ENCODE measurements around the gene ADGRL3. TPM values are rescaled to one million over a fixed set of nuclear protein-coding genes. Genes with fewer than 3 reads are reported as not detected.
"Not testable (repeated sequence)": the region's sequence is repeated elsewhere in the genome, so short reads cannot be mapped to it uniquely, and the experiment has no call there.

The ADGRL3 gene
- polyA plus RNA-seq, 4 donors: 24.8 to 61.0 (median 30.1) TPM

GRCh38 chr4:61852105-61852504, 652.0 kb downstream of the ADGRL3 start:
- not testable (repeated sequence) for DNase-seq (ENCODE audit: low read depth in 4 of 4, low spot score in 3 of 4)

GRCh38 chr4:61853041-61853440, 652.9 kb downstream of the ADGRL3 start:
- no peak for DNase-seq (ENCODE audit: low read depth in 4 of 4, low spot score in 3 of 4)

GRCh38 chr4:61860376-61860775, 660.2 kb downstream of the ADGRL3 start:
- no peak for DNase-seq (ENCODE audit: low read depth in 4 of 4, low spot score in 3 of 4)

GRCh38 chr4:61864286-61864685, 664.2 kb downstream of the ADGRL3 start:
- no peak for DNase-seq (ENCODE audit: low read depth in 4 of 4, low spot score in 3 of 4)

GRCh38 chr4:61866378-61867030, 666.4 kb downstream of the ADGRL3 start:
- DNase-seq (ENCODE audit: low read depth in 4 of 4, low spot score in 3 of 4): no peak

DNA sequence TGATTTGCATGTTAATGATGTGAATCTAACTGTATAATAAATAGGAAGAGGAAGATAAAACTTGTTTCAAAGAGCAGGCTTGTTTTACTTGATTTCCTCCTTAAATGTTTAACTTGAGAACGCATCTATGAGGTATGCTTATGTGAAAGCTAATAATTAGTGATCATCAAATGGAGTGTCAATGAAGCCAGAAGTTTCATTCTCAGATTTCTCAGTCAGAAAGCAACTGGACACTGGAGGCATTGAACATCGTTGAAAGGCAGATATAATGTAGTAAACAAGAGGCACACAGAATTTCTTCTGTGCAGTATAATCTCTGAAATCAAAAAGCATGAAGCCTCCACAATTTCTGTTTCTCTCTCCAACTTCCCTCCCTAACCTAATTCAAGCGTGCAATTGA, 672.9 kb downstream of the ADGRL3 start:
- DNase-seq (ENCODE audit: low read depth in 4 of 4, low spot score in 3 of 4): no peak

DNA sequence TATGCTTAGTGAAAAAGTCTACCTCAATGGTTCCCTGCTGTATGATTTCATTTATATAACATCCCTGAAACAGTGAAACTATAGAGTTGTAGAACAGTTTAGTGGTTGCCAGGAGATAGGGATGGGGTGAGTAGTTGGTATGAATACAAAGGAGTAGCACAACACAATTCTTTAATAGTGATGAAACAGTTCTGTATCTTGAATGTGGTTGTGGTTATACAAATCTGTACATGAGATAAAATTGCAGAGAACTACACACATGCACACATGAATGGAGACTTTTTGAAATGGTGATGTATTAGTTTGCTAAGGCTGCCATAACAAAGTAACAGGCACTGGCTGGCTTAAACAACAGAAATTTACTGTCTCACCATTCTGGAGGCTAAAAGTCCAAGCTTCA, 677.1 kb downstream of the ADGRL3 start:
- DNase-seq (ENCODE audit: low read depth in 4 of 4, low spot score in 3 of 4): no peak

DNA sequence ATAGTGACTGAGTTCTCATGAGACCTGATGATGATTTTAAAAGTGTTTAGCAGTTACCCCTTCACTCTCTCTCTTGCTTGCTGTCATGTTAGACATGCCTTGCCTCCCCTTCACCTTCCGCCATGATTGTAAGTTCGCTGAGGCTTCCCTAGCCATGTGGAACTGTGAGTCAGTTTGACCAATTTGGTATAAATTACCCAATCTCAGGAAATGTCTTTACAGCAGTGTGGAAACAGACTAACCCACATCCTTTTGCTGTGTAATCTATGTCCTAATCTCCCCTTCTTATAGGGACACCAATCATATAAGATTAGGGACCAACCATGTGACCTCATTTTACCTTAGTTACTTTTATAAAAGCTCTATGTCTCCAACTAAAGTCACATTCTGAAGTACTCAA, 677.8 kb downstream of the ADGRL3 start:
- DNase-seq (ENCODE audit: low read depth in 4 of 4, low spot score in 3 of 4): no peak

- no peak for DNase-seq (ENCODE audit: low read depth in 4 of 4, low spot score in 3 of 4)
These were observed 682.3 kb downstream of the ADGRL3 start for GRCh38 chr4:61882381-61882780.

DNA sequence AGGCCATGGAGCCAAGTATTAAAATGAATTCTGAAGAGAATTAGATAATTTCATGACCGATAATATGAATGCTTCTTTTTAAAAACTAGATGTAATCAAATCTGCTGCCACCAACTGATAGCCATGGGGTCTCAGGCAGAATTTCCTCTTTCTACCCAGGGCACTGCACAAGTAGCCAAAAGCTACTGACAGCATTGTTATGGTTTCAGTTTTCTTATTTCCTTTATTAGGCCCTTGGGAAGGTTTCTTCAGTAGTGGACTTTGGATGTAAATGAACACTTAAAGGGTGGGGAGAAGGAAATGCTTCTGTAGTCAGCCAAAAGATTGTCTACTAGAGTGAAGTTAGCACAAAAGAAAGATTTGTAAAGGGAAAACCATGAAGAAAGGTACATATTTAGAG, 686.0 kb downstream of the ADGRL3 start:
- DNase-seq (ENCODE audit: low read depth in 4 of 4, low spot score in 3 of 4): no peak

GRCh38 chr4:61889117-61889516, 689.0 kb downstream of the ADGRL3 start:
- no peak for DNase-seq (ENCODE audit: low read depth in 4 of 4, low spot score in 3 of 4)

DNA sequence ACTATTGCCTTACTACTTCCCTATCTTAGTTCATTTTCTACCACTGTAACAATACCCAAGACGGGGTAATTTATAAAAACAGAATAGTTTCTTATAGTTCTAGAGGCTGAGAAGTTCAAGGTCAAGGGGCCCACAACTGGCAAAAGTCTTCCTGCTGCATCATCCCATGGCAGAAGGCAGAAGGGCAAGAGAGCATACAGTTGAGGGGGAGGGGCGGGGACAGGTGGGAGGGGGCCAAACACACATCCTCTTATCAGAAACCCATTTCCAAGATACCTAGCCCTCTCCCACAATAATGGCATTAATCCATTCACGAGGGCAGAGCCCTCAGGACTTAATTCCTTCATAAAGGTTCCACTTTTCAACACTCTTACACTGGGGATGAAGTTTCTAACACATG, 690.2 kb downstream of the ADGRL3 start:
- DNase-seq (ENCODE audit: low read depth in 4 of 4, low spot score in 3 of 4): no peak

- DNase-seq (ENCODE audit: low read depth in 4 of 4, low spot score in 3 of 4): no peak
These were observed 691.8 kb downstream of the ADGRL3 start for GRCh38 chr4:61891953-61892352.

DNA sequence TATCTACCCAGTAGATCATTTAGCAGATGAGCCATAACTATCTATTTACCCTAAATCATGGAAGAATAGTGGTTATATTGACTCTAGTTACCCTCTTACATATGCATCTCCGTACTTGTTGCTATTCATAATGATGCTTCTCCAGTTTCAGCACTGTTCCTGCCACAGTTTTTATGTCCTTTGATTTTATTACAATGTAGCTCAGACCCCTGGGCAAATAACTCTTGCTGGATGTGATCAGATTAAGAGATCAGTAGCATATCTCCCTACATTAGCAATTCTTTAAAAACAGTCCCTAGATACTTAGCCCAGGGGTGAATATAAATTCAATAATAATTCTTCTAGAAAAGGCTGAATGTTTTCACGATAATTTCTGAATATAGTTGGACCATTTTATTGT, 696.5 kb downstream of the ADGRL3 start:
- no peak for DNase-seq (ENCODE audit: low read depth in 4 of 4, low spot score in 3 of 4)

- no peak for DNase-seq (ENCODE audit: low read depth in 4 of 4, low spot score in 3 of 4)
These were observed 708.9 kb downstream of the ADGRL3 start for GRCh38 chr4:61909031-61909430.

DNA sequence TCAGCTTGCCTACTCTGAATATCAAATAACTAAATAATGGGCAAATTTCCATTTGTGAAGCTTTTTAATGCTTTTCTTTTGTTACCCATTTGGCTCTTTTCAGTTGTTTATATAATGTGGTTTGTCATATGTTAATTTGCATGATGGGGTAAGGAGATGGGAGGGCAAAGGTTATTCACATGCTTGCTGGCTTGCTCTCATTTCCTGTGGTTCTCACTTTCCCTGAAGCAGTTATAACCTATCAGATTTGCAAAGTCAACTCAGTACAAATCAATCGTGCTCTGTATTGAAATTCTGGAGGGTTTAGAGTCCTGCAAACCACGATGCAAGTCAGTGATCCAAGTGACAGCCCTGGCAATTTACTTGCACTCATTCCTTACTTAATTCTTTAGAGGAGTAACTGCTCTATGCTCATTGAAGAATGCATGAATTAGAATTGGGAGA, 711.2 kb downstream of the ADGRL3 start:
- DNase-seq (ENCODE audit: low read depth in 4 of 4, low spot score in 3 of 4): no peak

DNA sequence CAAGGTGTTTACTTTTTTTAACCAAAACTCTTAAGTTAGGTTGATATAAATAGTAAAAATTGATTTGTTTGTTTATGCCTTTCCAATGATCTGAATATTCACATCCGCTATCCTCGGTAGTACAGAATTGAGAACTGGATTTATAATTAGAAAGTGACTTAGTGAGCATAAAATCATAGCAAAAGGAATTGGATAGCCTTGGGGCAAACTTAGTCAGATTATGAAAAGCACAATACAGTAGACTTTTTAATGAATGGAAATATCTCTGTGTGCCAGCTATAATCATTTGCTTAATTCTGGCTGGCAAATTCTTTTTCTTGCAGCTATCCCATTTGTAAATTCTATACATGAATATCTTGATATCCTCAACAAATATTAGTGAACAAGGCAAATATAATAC, 713.5 kb downstream of the ADGRL3 start:
- no peak for DNase-seq (ENCODE audit: low read depth in 4 of 4, low spot score in 3 of 4)

DNA sequence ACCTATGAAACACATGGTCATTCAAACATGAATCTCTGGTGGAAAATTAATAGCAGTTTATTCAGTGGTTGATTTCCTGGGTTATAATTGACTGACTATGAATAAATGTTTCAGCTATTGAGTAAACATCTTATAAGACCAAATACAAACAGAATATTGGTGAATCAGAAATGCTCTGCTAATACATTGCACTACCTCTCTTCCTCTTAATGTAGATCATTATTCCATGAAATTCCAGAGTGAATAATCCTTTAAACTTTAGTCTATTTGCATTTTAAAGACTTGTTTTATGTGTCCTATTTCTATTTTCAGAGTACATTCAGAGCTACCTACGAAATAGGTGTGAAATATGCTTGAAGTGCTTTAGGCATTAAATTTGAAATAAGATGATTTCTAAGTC, 715.4 kb downstream of the ADGRL3 start:
- DNase-seq (ENCODE audit: low read depth in 4 of 4, low spot score in 3 of 4): no peak

DNA sequence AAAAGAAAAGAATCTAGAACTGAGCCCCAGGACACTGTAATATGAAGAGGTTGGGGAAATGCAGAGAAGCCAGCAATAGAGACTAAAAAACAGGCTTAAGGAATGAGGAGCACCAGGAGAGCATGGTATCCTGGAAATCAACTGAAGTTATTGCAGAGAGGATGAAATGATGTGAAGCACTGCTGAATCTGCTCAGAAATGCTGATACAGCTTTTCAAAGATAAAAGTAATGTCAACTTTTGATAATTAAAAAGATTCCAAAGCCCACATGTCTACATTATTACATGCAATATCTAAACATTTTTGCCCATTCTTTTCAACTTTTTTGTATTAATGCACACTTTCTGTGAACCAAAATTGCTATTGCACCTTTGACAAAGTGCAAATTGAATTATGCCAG, 718.4 kb downstream of the ADGRL3 start:
- DNase-seq (ENCODE audit: low read depth in 4 of 4, low spot score in 3 of 4): no peak

GRCh38 chr4:61918987-61919386, 718.9 kb downstream of the ADGRL3 start:
- no peak for DNase-seq (ENCODE audit: low read depth in 4 of 4, low spot score in 3 of 4)

DNA sequence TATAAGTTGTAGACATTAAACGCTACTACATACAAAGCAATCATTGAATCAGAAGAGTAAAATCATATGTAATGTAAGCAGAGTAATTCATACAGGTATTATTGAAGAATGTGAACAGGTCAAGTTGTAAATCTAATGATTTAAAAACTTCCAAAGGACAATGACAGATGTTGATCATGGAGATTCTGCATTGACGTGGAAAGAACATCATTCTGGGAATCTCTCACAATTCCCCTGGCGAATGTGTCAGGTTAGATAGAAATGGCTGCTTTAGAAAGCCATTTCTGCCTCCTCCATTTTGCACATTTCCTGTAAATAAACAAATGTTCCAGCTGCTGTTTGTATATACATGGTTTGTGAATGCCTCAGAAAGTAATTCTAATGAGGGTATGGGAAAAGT, 719.4 kb downstream of the ADGRL3 start:
- DNase-seq (ENCODE audit: low read depth in 4 of 4, low spot score in 3 of 4): no peak

- no peak for DNase-seq (ENCODE audit: low read depth in 4 of 4, low spot score in 3 of 4)
These were observed 721.8 kb downstream of the ADGRL3 start for GRCh38 chr4:61921920-61922319.

DNA sequence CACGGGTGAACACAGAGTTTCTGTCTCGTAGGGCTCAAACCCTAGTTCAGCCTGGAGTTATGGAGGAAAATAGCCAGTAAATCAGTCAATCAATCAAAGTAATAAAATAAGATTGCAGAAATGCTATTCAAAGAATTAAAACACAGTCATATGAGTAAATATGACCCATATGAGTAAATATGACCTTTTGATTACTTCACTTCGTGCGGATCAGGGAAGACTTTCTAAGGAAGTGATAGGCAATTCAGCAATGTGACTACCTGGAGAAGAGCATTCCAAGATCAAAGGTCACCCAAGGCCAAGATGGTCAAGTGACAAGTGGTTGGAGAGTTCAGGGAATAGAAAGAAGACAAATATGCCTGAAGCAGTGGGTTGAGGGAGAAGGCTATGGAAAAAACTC, 722.6 kb downstream of the ADGRL3 start:
- no peak for DNase-seq (ENCODE audit: low read depth in 4 of 4, low spot score in 3 of 4)

Measured in left renal pelvis (tissue), 4 donors.